Neuron (in vitro differentiated cells): ENCODE results near the gene DUSP7.

Experiments
- H2AFZ ChIP-seq: one replicate; pipeline ENCODE4 v1.6.1; 2013; ENCODE audit warnings: low read depth, mild to moderate bottlenecking, inconsistent platforms, low read length, moderate library complexity
- H3K27me3 ChIP-seq: one replicate; pipeline ENCODE4 v1.6.1; 2013; ENCODE audit warnings: low read length; ENCODE audit not compliant: insufficient read depth
- H3K36me3 ChIP-seq: one replicate; pipeline ENCODE4 v1.6.1; 2013; ENCODE audit warnings: low read length; ENCODE audit not compliant: insufficient read depth
- H3K4me1 ChIP-seq: one replicate; pipeline ENCODE4 v1.6.1; 2013; ENCODE audit warnings: low read length; ENCODE audit not compliant: insufficient read depth
- H3K4me3 ChIP-seq: 2 replicates; pipeline ENCODE4 v1.5.1; 2013; ENCODE audit warnings: mild to moderate bottlenecking, low read length, moderate library complexity
- H3K9me3 ChIP-seq: one replicate; pipeline ENCODE4 v1.6.1; 2013; ENCODE audit warnings: low read length

DUSP7 gene

GRCh38 chr3:52056968-52057811, 819 bp upstream of the DUSP7 start:
- Histone ChIP-seq H3K36me3 (peaks cover 6% of the 10 kb centered on the region), H2AFZ (peak overlapping the region; percentile 84), H3K4me1 (peaks cover 18% of the 10 kb centered on the region), H3K4me3 (peak overlapping the region; percentile 52), H3K27me3 (peaks cover 31% of the 10 kb centered on the region), H3K9me3 (no peaks in the 10 kb centered on the region)

- Histone ChIP-seq H3K4me1 (peaks cover 18% of the 10 kb centered on the region), H3K4me3 (peak overlapping the region; percentile 69), H2AFZ (peak overlapping the region; percentile 53), H3K9me3 (no peaks in the 10 kb centered on the region), H3K36me3 (peaks cover 20% of the 10 kb centered on the region), H3K27me3 (peaks cover 31% of the 10 kb centered on the region)
Observed at GRCh38 chr3:52055537-52056351, 627 bp downstream of the DUSP7 start.

GRCh38 chr3:52054661-52055511, 1.5 kb downstream of the DUSP7 start:
- Histone ChIP-seq H3K4me1 (peaks cover 18% of the 10 kb centered on the region), H2AFZ (peak overlapping the region; percentile 53), H3K9me3 (no peaks in the 10 kb centered on the region), H3K36me3 (peaks cover 27% of the 10 kb centered on the region), H3K27me3 (peaks cover 23% of the 10 kb centered on the region), H3K4me3 (peak overlapping the region; percentile 69)

- Histone ChIP-seq H3K4me1 (peaks cover 18% of the 10 kb centered on the region), H2AFZ (no peak overlapping the region), H3K4me3 (no peak overlapping the region), H3K9me3 (no peaks in the 10 kb centered on the region), H3K27me3 (peaks cover 10% of the 10 kb centered on the region), H3K36me3 (peaks cover 29% of the 10 kb centered on the region)
Observed at GRCh38 chr3:52053307-52054304, 2.8 kb downstream of the DUSP7 start.

GRCh38 chr3:52052831-52053306, 3.5 kb downstream of the DUSP7 start:
- H3K4me3 ChIP-seq: no peak overlapping the region
- no peak overlapping the region for H2AFZ ChIP-seq
- H3K4me1 ChIP-seq: peaks cover 18% of the 10 kb centered on the region
- no peaks in the 10 kb centered on the region for H3K9me3 ChIP-seq
- H3K36me3 ChIP-seq: peaks cover 29% of the 10 kb centered on the region
- H3K27me3 ChIP-seq: peaks cover 3% of the 10 kb centered on the region

- no peaks in the 10 kb centered on the region for H3K9me3 ChIP-seq
- peaks cover 29% of the 10 kb centered on the region for H3K36me3 ChIP-seq
- no peak overlapping the region for H2AFZ ChIP-seq
- no peaks in the 10 kb centered on the region for H3K27me3 ChIP-seq
- no peak overlapping the region for H3K4me3 ChIP-seq
- H3K4me1 ChIP-seq: peaks cover 8% of the 10 kb centered on the region
Observed at GRCh38 chr3:52051444-52051843, 4.9 kb downstream of the DUSP7 start.

- peaks cover 11% of the 10 kb centered on the region for H3K4me1 ChIP-seq
- no peak overlapping the region for H2AFZ ChIP-seq
- no peak overlapping the region for H3K4me3 ChIP-seq
- no peaks in the 10 kb centered on the region for H3K9me3 ChIP-seq
- no peaks in the 10 kb centered on the region for H3K27me3 ChIP-seq
- peaks cover 29% of the 10 kb centered on the region for H3K36me3 ChIP-seq
Observed at GRCh38 chr3:52050571-52050970, 5.8 kb downstream of the DUSP7 start.

GRCh38 chr3:52049503-52049902, 6.9 kb downstream of the DUSP7 start:
- H3K4me3 ChIP-seq: no peak overlapping the region
- H3K36me3 ChIP-seq: peaks cover 29% of the 10 kb centered on the region
- no peak overlapping the region for H2AFZ ChIP-seq
- H3K27me3 ChIP-seq: no peaks in the 10 kb centered on the region
- H3K9me3 ChIP-seq: no peaks in the 10 kb centered on the region
- peaks cover 12% of the 10 kb centered on the region for H3K4me1 ChIP-seq

GRCh38 chr3:52047295-52047960, 8.9 kb downstream of the DUSP7 start:
- H3K4me3 ChIP-seq: no peak overlapping the region
- no peak overlapping the region for H2AFZ ChIP-seq
- H3K36me3 ChIP-seq: peaks cover 24% of the 10 kb centered on the region
- H3K9me3 ChIP-seq: no peaks in the 10 kb centered on the region
- peaks cover 12% of the 10 kb centered on the region for H3K4me1 ChIP-seq
- no peaks in the 10 kb centered on the region for H3K27me3 ChIP-seq

- Histone ChIP-seq H3K36me3 (peaks cover 20% of the 10 kb centered on the region), H3K4me3 (no peak overlapping the region), H3K4me1 (peaks cover 12% of the 10 kb centered on the region), H2AFZ (no peak overlapping the region), H3K27me3 (no peaks in the 10 kb centered on the region), H3K9me3 (no peaks in the 10 kb centered on the region)
Observed at GRCh38 chr3:52046902-52047239, 9.5 kb downstream of the DUSP7 start.

- H3K27me3 ChIP-seq: no peaks in the 10 kb centered on the region
- H3K4me1 ChIP-seq: peaks cover 12% of the 10 kb centered on the region
- H3K4me3 ChIP-seq: no peak overlapping the region
- H3K36me3 ChIP-seq: peaks cover 14% of the 10 kb centered on the region
- H2AFZ ChIP-seq: no peak overlapping the region
- no peaks in the 10 kb centered on the region for H3K9me3 ChIP-seq
Observed at GRCh38 chr3:52046186-52046901, 10.0 kb downstream of the DUSP7 start.
